Vagina (tissue), 2 donors: ENCODE data around the gene PPM1N. TPM values are rescaled to one million over a fixed set of nuclear protein-coding genes. Genes with fewer than 3 reads are reported as not detected.

ENCODE experiments used
- DNase-seq, 2 donors: peaks; one replicate each; pipeline ENCODE4 v3.0.0-alpha.2; 2017; ENCODE audit errors: extremely low spot score in 2 of 2
- H3K27ac ChIP-seq: fragments of 200-600 bp; sonication (generic); one replicate; pipeline ENCODE4 v1.5.1; 2019
- H3K27me3 ChIP-seq: fragments of 200-600 bp; sonication (generic); one replicate; pipeline ENCODE4 v1.5.1; 2019
- H3K36me3 ChIP-seq, 2 donors: fragments of 200-600 bp; sonication (generic); one replicate each; pipeline ENCODE4 v1.5.1; 2017 to 2019
- H3K4me1 ChIP-seq: fragments of 200-600 bp; sonication (generic); one replicate; pipeline ENCODE4 v1.5.1; 2019
- H3K4me3 ChIP-seq, 2 donors: fragments of 200-600 bp; sonication (generic); 1 replicate in 1 of 2; 2 replicates in 1 of 2; pipeline ENCODE4 v1.5.1; 2016 to 2019
- H3K9me3 ChIP-seq: fragments of 200-600 bp; sonication (generic); one replicate; pipeline ENCODE4 v1.5.1; 2019
- POLR2A ChIP-seq, 2 donors: fragments of 450-650 bp; IDR thresholded peaks; one replicate each; pipeline ENCODE4 v1.6.1; 2017; ENCODE audit warnings: antibody characterized with exemption in 2 of 2, mild to moderate bottlenecking in 2 of 2, moderate library complexity in 2 of 2
- POLR2AphosphoS5 ChIP-seq, 2 donors: sonication (generic); formaldehyde crosslinking; IDR thresholded peaks; one replicate each; pipeline ENCODE4 v1.9.0; 2017; ENCODE audit warnings: antibody characterized with exemption in 2 of 2, mild to moderate bottlenecking in 2 of 2, low read depth in 1 of 2; ENCODE audit not compliant: insufficient read depth in 1 of 2
- intact Hi-C: fragments of 100-400 bp; cut with DNase I; formaldehyde crosslinking; loops from one replicate; pipeline ENCODE4 v1.15.1; 2023
- total RNA-seq: library from RNA; depleted of rRNA; stranded (reverse); fragments of >200 nt; gene quantifications from one replicate; pipeline ENCODE4 v1.2.3, GENCODE V29; 2016
- TF ChIP-seq, protein P1 (sequence below), 3 experiments: fragments of 450-650 bp in 2 of 3; fragments of 200-600 bp in 1 of 3; sonication (generic) in 1 of 3; IDR thresholded peaks; one replicate each; pipeline ENCODE4 v1.5.1; 2017 to 2019; ENCODE audit warnings: antibody characterized with exemption in 3 of 3, mild to moderate bottlenecking in 2 of 3, moderate library complexity in 2 of 3

Gene PPM1N
- total RNA-seq, 1 donor from 2014 or later, result 3.9 TPM

DNA sequence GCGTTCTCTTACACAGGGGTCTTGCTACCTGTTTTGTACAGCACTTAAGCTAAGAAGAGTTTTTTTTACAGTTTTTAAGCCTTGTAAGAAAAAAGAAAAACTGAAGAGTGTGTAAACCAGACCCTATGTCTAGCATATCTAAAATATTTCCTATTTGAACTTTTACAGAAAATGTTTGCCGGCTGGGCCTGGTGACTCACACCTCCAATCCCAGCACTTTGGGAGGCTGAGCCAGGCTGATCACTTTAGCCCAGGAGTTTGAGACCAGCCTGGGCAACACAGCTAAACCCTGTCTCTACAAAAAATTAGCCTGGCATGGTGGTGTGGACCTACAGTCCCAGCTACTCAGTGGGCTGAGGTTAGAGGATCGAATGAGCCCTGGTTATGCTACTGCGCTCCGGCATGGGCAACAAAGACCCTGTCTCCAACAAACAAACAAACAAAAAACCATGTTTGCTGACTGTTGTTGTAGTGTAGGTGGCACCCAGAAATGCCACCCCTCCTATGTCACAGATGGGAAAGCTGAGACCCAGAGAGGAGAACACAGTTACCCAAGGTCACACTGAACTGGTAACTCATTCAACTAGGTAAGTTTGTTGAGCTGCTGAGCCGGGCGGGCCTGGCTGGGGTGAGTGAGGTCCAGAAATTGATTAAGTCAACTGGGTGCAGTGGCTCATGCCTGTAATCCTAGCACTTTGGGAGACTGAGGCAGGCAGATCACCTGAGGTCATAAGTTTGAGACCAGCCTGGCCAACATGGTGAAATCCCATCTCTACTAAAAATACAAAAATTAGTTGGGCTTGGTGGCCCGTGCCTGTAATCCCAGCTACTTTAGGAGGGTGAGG, 7.1 kb downstream of the PPM1N start:
- Histone ChIP-seq H3K27ac (peak overlapping the region; percentile 93), H3K9me3 (no peaks in the 10 kb centered on the region), H3K36me3 (no peaks in the 10 kb centered on the region), H3K4me3 (no peak overlapping the region), H3K4me1 (peaks cover 34% of the 10 kb centered on the region), H3K27me3 (no peaks in the 10 kb centered on the region)
- TF ChIP-seq, protein P1, sequence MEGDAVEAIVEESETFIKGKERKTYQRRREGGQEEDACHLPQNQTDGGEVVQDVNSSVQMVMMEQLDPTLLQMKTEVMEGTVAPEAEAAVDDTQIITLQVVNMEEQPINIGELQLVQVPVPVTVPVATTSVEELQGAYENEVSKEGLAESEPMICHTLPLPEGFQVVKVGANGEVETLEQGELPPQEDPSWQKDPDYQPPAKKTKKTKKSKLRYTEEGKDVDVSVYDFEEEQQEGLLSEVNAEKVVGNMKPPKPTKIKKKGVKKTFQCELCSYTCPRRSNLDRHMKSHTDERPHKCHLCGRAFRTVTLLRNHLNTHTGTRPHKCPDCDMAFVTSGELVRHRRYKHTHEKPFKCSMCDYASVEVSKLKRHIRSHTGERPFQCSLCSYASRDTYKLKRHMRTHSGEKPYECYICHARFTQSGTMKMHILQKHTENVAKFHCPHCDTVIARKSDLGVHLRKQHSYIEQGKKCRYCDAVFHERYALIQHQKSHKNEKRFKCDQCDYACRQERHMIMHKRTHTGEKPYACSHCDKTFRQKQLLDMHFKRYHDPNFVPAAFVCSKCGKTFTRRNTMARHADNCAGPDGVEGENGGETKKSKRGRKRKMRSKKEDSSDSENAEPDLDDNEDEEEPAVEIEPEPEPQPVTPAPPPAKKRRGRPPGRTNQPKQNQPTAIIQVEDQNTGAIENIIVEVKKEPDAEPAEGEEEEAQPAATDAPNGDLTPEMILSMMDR (IDR thresholded peaks at IDR 0.05), result no peak
- no peak for TF ChIP-seq POLR2A (IDR thresholded peaks at IDR 0.05)
- TF ChIP-seq POLR2AphosphoS5 (IDR thresholded peaks at IDR 0.05; ENCODE audit: insufficient read depth in 1 of 2, low read depth in 1 of 2), result no peak
- DNase-seq, result no peak
- intact Hi-C loops, result no loop called here

DNA sequence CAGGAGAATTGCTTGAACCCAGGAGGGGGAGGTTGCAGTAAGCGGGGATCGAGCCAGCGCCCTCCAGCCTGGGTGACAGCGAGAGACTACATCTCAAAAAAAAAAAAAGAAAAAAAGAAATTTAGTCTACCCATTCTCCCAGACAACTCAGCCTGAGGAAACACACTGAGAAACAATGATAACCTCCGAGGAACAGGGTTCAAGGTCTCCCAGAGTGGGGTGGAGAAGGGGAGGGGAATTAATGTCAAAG, 7.7 kb downstream of the PPM1N start:
- intact Hi-C loops, result no loop called here
- H3K27me3 ChIP-seq, result no peaks in the 10 kb centered on the region

DNA sequence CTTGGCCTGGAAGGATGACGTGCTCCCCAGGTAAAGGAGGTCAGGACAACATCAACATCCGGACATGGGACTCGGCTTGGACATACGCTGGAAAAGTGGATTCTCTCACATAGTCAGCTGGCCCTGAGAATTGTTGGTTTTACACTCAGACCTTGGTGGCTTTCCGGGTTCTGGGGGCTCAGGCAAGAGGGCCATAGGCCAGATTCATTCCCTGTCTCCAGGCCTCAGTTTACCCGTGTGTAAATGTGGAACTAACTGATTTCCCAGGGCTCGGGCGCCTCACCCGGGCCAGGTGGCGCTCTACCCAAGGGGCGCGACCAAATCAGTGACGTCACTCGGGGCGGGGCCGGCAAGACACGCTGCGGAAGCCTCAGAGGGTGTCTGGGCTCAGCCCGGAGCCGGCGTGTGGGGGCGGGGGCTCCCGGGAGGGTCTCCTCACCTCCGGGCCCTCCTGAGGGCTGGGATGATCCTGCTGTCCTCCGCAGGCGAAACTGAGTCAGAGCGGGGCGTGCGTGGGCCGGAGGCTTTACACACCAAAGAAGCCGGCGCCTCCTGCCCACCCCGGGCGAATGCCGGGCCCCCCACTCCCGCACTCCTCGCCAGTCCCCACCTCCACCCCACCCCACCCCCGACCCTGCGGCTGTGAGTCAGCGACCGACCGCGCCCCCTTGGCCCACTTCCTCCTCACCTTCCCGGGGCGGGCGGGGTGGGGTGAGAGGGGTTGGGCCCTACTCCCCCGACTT, 8.2 kb downstream of the PPM1N start:
- Histone ChIP-seq H3K27me3 (no peaks in the 10 kb centered on the region), H3K4me3 (peak overlapping the region; percentile 97 to 100), H3K36me3 (no peaks in the 10 kb centered on the region), H3K4me1 (peaks cover 41% of the 10 kb centered on the region), H3K9me3 (no peaks in the 10 kb centered on the region), H3K27ac (peak overlapping the region; percentile 93)
- TF ChIP-seq POLR2A (IDR thresholded peaks at IDR 0.05) (peak in 1 of 2 donors; percentile 83), POLR2AphosphoS5 (IDR thresholded peaks at IDR 0.05; ENCODE audit: insufficient read depth in 1 of 2, low read depth in 1 of 2) (peak; percentile 65 to 89)
- TF ChIP-seq, protein P1 (IDR thresholded peaks at IDR 0.05), result peak in 2 of 3 experiments; percentile 8 to 48
- no peak for DNase-seq
- intact Hi-C loops, result no loop called here

More for the DNA sequence above, 7.7 kb downstream of the PPM1N start:
- Histone ChIP-seq H3K9me3 (no peaks in the 10 kb centered on the region), H3K4me1 (peaks cover 37% of the 10 kb centered on the region), H3K4me3 (peak overlapping the region; percentile 97 to 100), H3K36me3 (no peaks in the 10 kb centered on the region), H3K27ac (peak overlapping the region; percentile 93)
- TF ChIP-seq, protein P1 (IDR thresholded peaks at IDR 0.05), result no peak
- no peak for DNase-seq

DNA sequence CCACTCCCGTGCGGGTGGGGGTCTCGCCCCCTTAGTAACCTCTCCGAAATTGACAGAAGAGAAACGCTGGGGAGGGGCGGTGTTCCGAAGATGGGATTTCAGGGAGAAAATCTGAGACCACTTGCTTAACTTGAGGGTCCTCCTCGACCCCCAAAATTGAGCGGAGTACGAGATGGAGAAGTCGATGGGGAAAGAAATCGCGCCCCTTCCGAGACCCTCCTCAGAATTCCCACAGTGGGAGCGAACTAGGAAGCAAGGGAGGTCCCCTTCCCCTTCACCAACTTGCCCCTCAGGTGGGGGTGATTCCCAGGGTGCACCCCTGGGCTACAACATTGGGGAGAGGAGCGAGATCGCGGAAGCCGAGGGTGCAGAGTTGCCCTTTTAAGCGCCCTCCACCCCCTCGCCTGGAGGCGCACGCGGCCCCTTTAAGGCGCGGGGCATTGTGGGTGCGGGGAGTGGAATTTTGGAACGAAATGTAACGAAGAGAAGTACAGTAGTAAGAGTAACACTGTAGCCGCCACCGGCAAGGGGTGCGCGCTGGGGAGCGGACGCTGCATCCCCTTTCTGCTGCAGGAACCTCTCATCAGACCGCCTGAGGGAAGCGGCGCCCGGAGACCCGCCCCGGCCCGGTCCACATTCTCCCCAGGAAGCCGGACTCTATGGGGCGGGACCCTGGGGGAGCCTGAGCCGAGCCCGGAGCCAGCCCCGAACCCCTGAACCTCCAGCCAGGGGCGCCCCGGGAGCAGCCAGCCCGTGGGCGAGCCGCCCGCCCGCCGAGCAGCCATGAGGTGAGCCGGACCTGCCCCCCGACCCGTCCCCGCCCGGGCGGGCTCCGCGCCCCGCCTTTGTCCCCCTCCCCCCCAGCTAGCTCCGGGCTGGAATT, 9.0 kb downstream of the PPM1N start, which contains the start of gene VASP:
VASP (plus strand) TSS at position 491 of the 883 bp plus-strand sequence; CDS start at position 784, 293 bp downstream.
- TF ChIP-seq POLR2AphosphoS5 (IDR thresholded peaks at IDR 0.05; ENCODE audit: insufficient read depth in 1 of 2, low read depth in 1 of 2) (peak; percentile 94 to 97), POLR2A (IDR thresholded peaks at IDR 0.05) (peak; percentile 44 to 85)
- TF ChIP-seq, protein P1 (IDR thresholded peaks at IDR 0.05), result no peak
- H3K4me1 ChIP-seq, result peaks cover 49% of the 10 kb centered on the region
- H3K9me3 ChIP-seq, result no peaks in the 10 kb centered on the region
- peak within 1 kb of the TSS; percentile 93 for H3K27ac ChIP-seq
- H3K4me3 ChIP-seq, result peak within 1 kb of the TSS; percentile 97 to 100
- no peaks in the 10 kb centered on the region for H3K36me3 ChIP-seq
- intact Hi-C loops, result no loop called here
- no peaks in the 10 kb centered on the region for H3K27me3 ChIP-seq
- no peak for DNase-seq
